GM10847 (cell line): ENCODE measurements around the gene G3BP1.

Experiments
- POLR2A ChIP-seq: IDR thresholded peaks from 2 replicates; pipeline ENCODE4 v1.6.1; 2011; ENCODE audit not compliant: insufficient read length; ENCODE audit errors: extremely low read depth

G3BP1 gene

GRCh38 chr5:151771259-151772028 is at the start of gene G3BP1:
Gene G3BP1, plus strand, starts transcription at chr5:151771954. Its CDS starts 14,667 bp downstream, at chr5:151786621.
- TF ChIP-seq POLR2A, result peak; percentile 99

GRCh38 chr5:151722546-151722945 is 49.2 kb upstream of the G3BP1 start:
- TF ChIP-seq POLR2A, result no peak

DNA sequence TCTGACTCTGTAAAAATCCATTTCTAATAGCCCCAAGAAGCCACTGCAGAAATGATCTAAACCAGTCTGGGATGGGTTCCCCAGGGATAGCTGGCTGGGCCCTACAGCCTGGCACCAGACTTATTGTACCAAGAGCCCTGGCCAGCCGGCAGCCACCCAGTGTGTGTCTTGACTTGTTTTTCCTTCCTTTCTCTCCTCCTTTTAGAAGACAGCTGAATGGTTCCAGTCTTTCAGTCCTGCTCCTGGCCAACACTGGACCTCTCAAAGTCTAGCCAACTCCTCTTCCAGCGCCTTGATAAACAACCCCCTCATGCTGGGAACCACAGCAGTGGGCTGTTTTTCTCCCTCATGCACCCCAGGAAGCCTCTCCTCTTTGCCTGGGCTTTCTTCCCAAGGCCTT is 47.4 kb upstream of the G3BP1 start:
- TF ChIP-seq POLR2A, result no peak

GRCh38 chr5:151730381-151730780 is 41.4 kb upstream of the G3BP1 start:
- no peak for TF ChIP-seq POLR2A

GRCh38 chr5:151733358-151734063 is 38.2 kb upstream of the G3BP1 start:
- TF ChIP-seq POLR2A, result no peak

- no peak for TF ChIP-seq POLR2A
Observed at GRCh38 chr5:151734064-151734408, 37.7 kb upstream of the G3BP1 start.

DNA sequence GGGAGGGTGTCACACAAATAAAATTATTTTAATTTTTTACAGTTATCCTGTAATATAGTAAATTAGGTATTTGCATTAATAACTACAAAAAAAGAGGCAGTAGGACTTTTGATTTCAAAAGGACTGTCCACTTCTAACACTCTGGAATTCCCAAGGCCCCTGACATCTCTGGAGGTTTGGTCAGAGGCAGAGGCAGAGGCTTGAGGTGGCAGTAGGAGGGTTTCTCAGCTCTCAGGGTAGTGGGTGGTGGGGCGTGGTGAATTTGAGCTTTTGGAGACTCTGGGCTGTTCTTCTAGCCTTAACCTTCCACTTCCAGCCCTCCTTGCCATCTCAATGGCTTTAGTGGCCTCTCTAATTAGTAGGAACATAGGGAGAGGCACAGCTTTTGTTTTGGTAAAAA is 36.1 kb upstream of the G3BP1 start:
- no peak for TF ChIP-seq POLR2A

- no peak for TF ChIP-seq POLR2A
Observed at GRCh38 chr5:151737431-151737830, 34.3 kb upstream of the G3BP1 start.

- no peak for TF ChIP-seq POLR2A
Observed at GRCh38 chr5:151738125-151738848, 33.5 kb upstream of the G3BP1 start.

GRCh38 chr5:151739395-151739794 is 32.4 kb upstream of the G3BP1 start:
- TF ChIP-seq POLR2A, result no peak

DNA sequence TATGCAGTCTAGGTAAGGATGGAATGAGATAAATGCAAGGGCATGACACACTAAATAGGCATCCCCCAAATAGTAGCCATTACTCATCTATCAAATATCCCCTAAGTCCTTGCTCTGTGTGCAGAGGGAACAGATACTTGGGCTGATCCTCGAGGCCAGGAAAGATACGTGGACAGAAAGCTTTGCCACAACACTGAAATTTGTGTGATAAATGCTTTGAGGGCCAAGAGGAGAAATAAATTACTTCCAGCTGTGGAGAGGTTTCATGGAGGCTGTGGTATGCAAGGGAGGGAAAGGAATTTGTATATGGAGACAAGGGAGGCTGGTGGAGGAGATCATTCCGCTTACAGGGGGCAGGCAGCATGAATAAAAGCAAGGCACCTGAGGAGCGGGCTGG is 31.8 kb upstream of the G3BP1 start:
- TF ChIP-seq POLR2A, result no peak

- TF ChIP-seq POLR2A, result no peak
Observed at GRCh38 chr5:151740336-151740942, 31.3 kb upstream of the G3BP1 start.

- TF ChIP-seq POLR2A, result no peak
Observed at GRCh38 chr5:151740958-151741373, 30.8 kb upstream of the G3BP1 start.

DNA sequence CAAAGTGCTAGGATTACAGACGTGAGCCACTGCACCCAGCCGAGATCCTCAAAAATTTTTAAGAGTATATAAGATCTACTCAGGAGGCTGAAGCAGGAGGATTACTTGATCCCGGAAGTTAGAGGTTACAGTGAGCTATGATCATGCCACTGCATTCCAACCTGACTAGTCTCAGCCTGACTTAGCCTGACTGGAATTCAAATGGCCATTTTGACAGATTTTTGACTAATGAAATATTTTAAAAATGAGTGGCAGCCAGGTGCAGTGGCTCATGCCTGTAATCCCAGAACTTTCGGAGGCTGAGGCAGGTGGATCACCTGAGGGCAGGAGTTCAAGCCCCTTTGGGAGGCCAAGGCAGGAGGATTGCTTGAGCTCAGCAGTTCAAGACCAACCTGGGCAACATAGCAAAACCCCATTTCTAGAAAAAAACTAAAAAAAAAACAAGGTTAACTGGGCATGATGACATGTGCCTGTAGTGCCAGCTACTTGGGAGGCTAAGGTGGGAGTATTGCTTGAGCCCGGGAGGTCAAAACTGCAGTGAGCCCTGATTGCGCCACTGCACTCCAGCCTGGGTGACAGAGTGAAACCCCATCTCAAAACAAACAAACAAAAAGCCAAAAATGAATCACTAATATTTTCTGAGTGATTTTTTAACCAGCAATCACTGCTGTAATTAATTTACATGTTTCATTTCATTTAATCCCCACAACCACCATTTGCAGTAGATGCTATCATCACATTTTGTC is 29.9 kb upstream of the G3BP1 start:
- no peak for TF ChIP-seq POLR2A

GRCh38 chr5:151742870-151743294 is 28.9 kb upstream of the G3BP1 start:
- no peak for TF ChIP-seq POLR2A

DNA sequence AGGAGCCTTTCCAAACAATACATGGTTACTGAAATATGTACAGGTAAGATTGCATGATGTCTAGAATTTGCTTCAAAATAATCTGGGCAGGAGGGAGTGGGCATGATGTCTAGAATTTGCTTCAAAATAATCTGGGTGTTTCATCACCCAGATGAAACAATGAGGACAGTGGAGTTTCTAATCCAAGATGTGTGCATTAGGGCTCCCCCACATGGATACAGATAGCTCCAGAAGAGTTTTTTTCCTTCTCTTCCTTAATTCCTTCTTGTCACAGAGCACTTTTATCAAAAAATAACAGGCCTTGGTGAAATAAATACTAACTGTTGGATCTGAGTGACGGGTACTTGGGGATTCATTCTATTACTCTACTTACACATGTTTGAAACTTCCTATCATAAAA is 28.2 kb upstream of the G3BP1 start:
- no peak for TF ChIP-seq POLR2A
